ENCODE measurements around the gene EXOC3.

The EXOC3 gene

GRCh38 chr5:424301-425110 lies 18.5 kb upstream of the EXOC3 start:
- Histone ChIP-seq H4K20me1 (ENCODE audit: insufficient read depth, low read length) (no peaks in the 10 kb centered on the region), H3K79me2 (ENCODE audit: low read length) (no peaks in the 10 kb centered on the region), H3K9me3 (ENCODE audit: insufficient read depth, low read length) (no peaks in the 10 kb centered on the region), H3K27ac (ENCODE audit: low read length) (peak overlapping the region; percentile 95), H3K9ac (ENCODE audit: low read length) (peak overlapping the region; percentile 73), H3K4me3 (ENCODE audit: low read length) (peak overlapping the region; percentile 34; the same call in 1 of the 2 replicates), H3K4me1 (ENCODE audit: low read length) (peaks cover 29% of the 10 kb centered on the region), H3K4me2 (ENCODE audit: low read length) (peak overlapping the region; percentile 65), H2AFZ (ENCODE audit: low read depth, low read length) (no peak overlapping the region), H3K36me3 (replicated peaks; ENCODE audit: low read depth, low read length) (no peaks in the 10 kb centered on the region), H3K27me3 (ENCODE audit: low read depth, low read length) (no peaks in the 10 kb centered on the region)
- no peak for TF ChIP-seq EZH2phosphoT487 (IDR thresholded peaks at IDR 0.05; ENCODE audit: low read depth)
- no peak for TF ChIP-seq CTCF (IDR thresholded peaks at IDR 0.05; ENCODE audit: low read depth, low read length)

- peaks cover 29% of the 10 kb centered on the region for H3K4me1 ChIP-seq (ENCODE audit: low read length)
- H3K27me3 ChIP-seq (ENCODE audit: low read depth, low read length) = no peaks in the 10 kb centered on the region
- peak overlapping the region; percentile 95 for H3K27ac ChIP-seq (ENCODE audit: low read length)
- H3K4me3 ChIP-seq (ENCODE audit: low read length) = no peak overlapping the region
- no peaks in the 10 kb centered on the region for H3K36me3 ChIP-seq (replicated peaks; ENCODE audit: low read depth, low read length)
- H3K79me2 ChIP-seq (ENCODE audit: low read length) = no peaks in the 10 kb centered on the region
- no peaks in the 10 kb centered on the region for H4K20me1 ChIP-seq (ENCODE audit: insufficient read depth, low read length)
- H2AFZ ChIP-seq (ENCODE audit: low read depth, low read length) = no peak overlapping the region
- H3K9ac ChIP-seq (ENCODE audit: low read length) = 0 out of 2 replicates have a peak overlapping the region, but pooled peaks have one; percentile 73
- H3K4me2 ChIP-seq (ENCODE audit: low read length) = peak overlapping the region; percentile 9; the same call in 1 of the 2 replicates
- no peaks in the 10 kb centered on the region for H3K9me3 ChIP-seq (ENCODE audit: insufficient read depth, low read length)
- TF ChIP-seq CTCF (IDR thresholded peaks at IDR 0.05; ENCODE audit: low read depth, low read length) = peak; percentile 61
- no peak for TF ChIP-seq EZH2phosphoT487 (IDR thresholded peaks at IDR 0.05; ENCODE audit: low read depth)
Observed at GRCh38 chr5:425714-426113, 17.3 kb upstream of the EXOC3 start.

GRCh38 chr5:426392-426976 lies 16.5 kb upstream of the EXOC3 start:
- H3K79me2 ChIP-seq (ENCODE audit: low read length) = no peaks in the 10 kb centered on the region
- no peaks in the 10 kb centered on the region for H3K27me3 ChIP-seq (ENCODE audit: low read depth, low read length)
- no peaks in the 10 kb centered on the region for H4K20me1 ChIP-seq (ENCODE audit: insufficient read depth, low read length)
- no peak overlapping the region for H3K4me3 ChIP-seq (ENCODE audit: low read length)
- no peak for TF ChIP-seq CTCF (IDR thresholded peaks at IDR 0.05; ENCODE audit: low read depth, low read length)
- no peak for TF ChIP-seq EZH2phosphoT487 (IDR thresholded peaks at IDR 0.05; ENCODE audit: low read depth)
- H2AFZ ChIP-seq (ENCODE audit: low read depth, low read length) = no peak overlapping the region
- no peak overlapping the region for H3K4me2 ChIP-seq (ENCODE audit: low read length)
- H3K9ac ChIP-seq (ENCODE audit: low read length) = no peak overlapping the region
- H3K4me1 ChIP-seq (ENCODE audit: low read length) = peaks cover 29% of the 10 kb centered on the region
- no peaks in the 10 kb centered on the region for H3K9me3 ChIP-seq (ENCODE audit: insufficient read depth, low read length)
- H3K27ac ChIP-seq (ENCODE audit: low read length) = no peak overlapping the region
- no peaks in the 10 kb centered on the region for H3K36me3 ChIP-seq (replicated peaks; ENCODE audit: low read depth, low read length)

GRCh38 chr5:427415-428087 lies 15.4 kb upstream of the EXOC3 start:
- Histone ChIP-seq H3K27me3 (ENCODE audit: low read depth, low read length) (no peaks in the 10 kb centered on the region), H3K79me2 (ENCODE audit: low read length) (no peaks in the 10 kb centered on the region), H3K36me3 (replicated peaks; ENCODE audit: low read depth, low read length) (no peaks in the 10 kb centered on the region), H3K9me3 (ENCODE audit: insufficient read depth, low read length) (no peaks in the 10 kb centered on the region), H3K4me2 (ENCODE audit: low read length) (no peak overlapping the region), H3K27ac (ENCODE audit: low read length) (no peak overlapping the region), H2AFZ (ENCODE audit: low read depth, low read length) (no peak overlapping the region), H3K4me1 (ENCODE audit: low read length) (peaks cover 29% of the 10 kb centered on the region), H3K9ac (ENCODE audit: low read length) (no peak overlapping the region), H3K4me3 (ENCODE audit: low read length) (no peak overlapping the region), H4K20me1 (ENCODE audit: insufficient read depth, low read length) (no peaks in the 10 kb centered on the region)
- no peak for TF ChIP-seq CTCF (IDR thresholded peaks at IDR 0.05; ENCODE audit: low read depth, low read length)
- no peak for TF ChIP-seq EZH2phosphoT487 (IDR thresholded peaks at IDR 0.05; ENCODE audit: low read depth)
